ENCODE results near the gene CCDC142.

DNA sequence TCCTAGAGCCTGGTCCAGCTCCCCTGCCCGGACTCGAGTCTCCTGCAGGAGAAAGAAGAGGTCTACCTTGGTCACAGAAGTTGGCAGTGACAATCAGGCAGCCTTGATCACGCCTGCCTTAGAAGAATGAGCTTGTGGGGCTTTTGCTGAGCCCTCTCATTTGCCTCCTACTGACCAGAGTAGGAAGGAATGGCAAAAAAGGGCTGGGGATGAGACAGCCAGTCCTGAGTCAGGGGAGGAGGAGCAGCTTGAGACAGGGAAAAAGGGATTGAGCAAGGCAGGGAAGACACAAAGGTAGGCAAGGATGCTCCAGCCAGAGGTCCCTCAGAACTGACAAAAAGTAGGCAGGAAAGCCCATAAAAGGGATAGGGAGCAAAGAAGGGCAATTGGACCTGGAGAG, 55.2 kb downstream of the CCDC142 start:
- TF ChIP-seq THRB (CRISPR knock-in tag; conservative IDR thresholded peaks at IDR 0.05) (no peak), ZNF224 (CRISPR knock-in tag; IDR thresholded peaks at IDR 0.05) (no peak), ELF1 (tag; IDR thresholded peaks at IDR 0.05) (no peak), ZBTB1 (CRISPR knock-in tag; IDR thresholded peaks at IDR 0.05; ENCODE audit: borderline replicate concordance, low read depth) (no peak), ZZZ3 (IDR thresholded peaks at IDR 0.05) (no peak), ZBTB11 (CRISPR knock-in tag; IDR thresholded peaks at IDR 0.05) (no peak), FOXA1 (IDR thresholded peaks at IDR 0.05; ENCODE audit: borderline replicate concordance) (no peak), BRCA1 (IDR thresholded peaks at IDR 0.05) (no peak), BRCA1 (CRISPR knock-in tag; IDR thresholded peaks at IDR 0.05) (no peak), ZHX1 (conservative IDR thresholded peaks at IDR 0.05; ENCODE audit: low read length) (no peak)
- TF ChIP-seq, protein P1, sequence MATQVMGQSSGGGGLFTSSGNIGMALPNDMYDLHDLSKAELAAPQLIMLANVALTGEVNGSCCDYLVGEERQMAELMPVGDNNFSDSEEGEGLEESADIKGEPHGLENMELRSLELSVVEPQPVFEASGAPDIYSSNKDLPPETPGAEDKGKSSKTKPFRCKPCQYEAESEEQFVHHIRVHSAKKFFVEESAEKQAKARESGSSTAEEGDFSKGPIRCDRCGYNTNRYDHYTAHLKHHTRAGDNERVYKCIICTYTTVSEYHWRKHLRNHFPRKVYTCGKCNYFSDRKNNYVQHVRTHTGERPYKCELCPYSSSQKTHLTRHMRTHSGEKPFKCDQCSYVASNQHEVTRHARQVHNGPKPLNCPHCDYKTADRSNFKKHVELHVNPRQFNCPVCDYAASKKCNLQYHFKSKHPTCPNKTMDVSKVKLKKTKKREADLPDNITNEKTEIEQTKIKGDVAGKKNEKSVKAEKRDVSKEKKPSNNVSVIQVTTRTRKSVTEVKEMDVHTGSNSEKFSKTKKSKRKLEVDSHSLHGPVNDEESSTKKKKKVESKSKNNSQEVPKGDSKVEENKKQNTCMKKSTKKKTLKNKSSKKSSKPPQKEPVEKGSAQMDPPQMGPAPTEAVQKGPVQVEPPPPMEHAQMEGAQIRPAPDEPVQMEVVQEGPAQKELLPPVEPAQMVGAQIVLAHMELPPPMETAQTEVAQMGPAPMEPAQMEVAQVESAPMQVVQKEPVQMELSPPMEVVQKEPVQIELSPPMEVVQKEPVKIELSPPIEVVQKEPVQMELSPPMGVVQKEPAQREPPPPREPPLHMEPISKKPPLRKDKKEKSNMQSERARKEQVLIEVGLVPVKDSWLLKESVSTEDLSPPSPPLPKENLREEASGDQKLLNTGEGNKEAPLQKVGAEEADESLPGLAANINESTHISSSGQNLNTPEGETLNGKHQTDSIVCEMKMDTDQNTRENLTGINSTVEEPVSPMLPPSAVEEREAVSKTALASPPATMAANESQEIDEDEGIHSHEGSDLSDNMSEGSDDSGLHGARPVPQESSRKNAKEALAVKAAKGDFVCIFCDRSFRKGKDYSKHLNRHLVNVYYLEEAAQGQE (IDR thresholded peaks at IDR 0.05; ENCODE audit: borderline replicate concordance): no peak
- TF ChIP-seq, protein P1 (CRISPR knock-in tag; IDR thresholded peaks at IDR 0.05; ENCODE audit: low read depth): no peak
- TF ChIP-seq, protein P2, sequence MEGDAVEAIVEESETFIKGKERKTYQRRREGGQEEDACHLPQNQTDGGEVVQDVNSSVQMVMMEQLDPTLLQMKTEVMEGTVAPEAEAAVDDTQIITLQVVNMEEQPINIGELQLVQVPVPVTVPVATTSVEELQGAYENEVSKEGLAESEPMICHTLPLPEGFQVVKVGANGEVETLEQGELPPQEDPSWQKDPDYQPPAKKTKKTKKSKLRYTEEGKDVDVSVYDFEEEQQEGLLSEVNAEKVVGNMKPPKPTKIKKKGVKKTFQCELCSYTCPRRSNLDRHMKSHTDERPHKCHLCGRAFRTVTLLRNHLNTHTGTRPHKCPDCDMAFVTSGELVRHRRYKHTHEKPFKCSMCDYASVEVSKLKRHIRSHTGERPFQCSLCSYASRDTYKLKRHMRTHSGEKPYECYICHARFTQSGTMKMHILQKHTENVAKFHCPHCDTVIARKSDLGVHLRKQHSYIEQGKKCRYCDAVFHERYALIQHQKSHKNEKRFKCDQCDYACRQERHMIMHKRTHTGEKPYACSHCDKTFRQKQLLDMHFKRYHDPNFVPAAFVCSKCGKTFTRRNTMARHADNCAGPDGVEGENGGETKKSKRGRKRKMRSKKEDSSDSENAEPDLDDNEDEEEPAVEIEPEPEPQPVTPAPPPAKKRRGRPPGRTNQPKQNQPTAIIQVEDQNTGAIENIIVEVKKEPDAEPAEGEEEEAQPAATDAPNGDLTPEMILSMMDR (IDR thresholded peaks at IDR 0.05 in 2 of 3, conservative IDR thresholded peaks at IDR 0.05 in 1 of 3; ENCODE audit: insufficient read depth in 2 of 3, low read depth in 1 of 3, low read length in 3 of 3): no peak

Data from K562 (cell line).